ENCODE data around the gene C10orf67. TPM values are rescaled to one million over a fixed set of nuclear protein-coding genes. Genes with fewer than 3 reads are reported as not detected.

C10orf67 gene
- total RNA-seq, 1 donor from 2014 or later = not detected

DNA sequence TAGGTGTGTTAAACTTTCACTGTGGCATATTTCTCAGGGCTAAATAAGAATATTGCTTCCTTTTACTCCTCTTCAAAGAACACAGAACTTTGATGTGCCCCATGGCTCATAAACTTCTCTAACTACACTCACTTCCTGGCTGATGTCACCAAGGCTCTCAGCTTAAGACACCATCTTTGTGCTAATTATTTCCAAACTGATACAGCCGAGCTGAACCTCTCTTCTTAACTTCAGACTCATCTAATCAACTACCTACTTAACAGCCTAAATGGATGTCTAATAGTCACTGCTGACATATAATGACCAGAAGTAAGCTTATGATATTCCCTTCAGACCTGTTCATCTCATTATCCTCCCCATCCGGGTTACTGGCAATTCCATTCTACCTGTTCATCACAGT lies 3.6 kb downstream of the C10orf67 start:
- no peak for DNase-seq (ENCODE audit: low spot score, unreplicated experiment)
- H3K4me1 Mint-ChIP-seq (ENCODE audit: low read depth) = peaks cover 5% of the 10 kb centered on the region
- no peak overlapping the region for H3K27ac Mint-ChIP-seq
- peaks cover 38% of the 10 kb centered on the region for H3K27me3 Mint-ChIP-seq
- H3K9me3 Mint-ChIP-seq (ENCODE audit: low read depth) = no peaks in the 10 kb centered on the region
- no peak for TF ChIP-seq CTCF (IDR thresholded peaks at IDR 0.05; ENCODE audit: unreplicated experiment)
- H3K36me3 Mint-ChIP-seq (ENCODE audit: insufficient read depth) = no peaks in the 10 kb centered on the region
- H3K4me3 Mint-ChIP-seq (ENCODE audit: low read depth) = no peak overlapping the region

DNA sequence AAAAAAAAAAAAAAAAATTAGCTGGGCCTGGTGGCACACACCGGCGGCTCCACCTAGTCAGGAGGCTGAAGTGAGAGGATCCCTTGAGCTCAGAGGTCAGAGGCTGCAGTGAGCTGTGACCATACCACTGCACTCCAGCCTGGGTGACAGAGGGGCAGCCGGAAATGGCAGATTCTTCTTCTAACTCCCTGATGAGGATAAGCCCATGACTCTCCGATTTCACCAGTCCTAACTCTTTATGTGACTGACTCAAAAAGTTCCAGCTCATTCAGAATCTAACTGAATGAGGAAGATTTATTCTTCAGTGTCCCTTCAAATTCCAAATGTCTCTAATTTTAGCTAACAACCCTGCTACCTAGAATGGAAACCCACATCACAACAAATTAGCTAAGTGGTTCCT lies 4.2 kb downstream of the C10orf67 start:
- Mint-ChIP-seq H3K27ac (no peak overlapping the region), H3K4me1 (ENCODE audit: low read depth) (peaks cover 4% of the 10 kb centered on the region), H3K36me3 (ENCODE audit: insufficient read depth) (no peaks in the 10 kb centered on the region), H3K4me3 (ENCODE audit: low read depth) (no peak overlapping the region), H3K9me3 (ENCODE audit: low read depth) (no peaks in the 10 kb centered on the region), H3K27me3 (peaks cover 36% of the 10 kb centered on the region)
- DNase-seq (ENCODE audit: low spot score, unreplicated experiment) = no peak
- no peak for TF ChIP-seq CTCF (IDR thresholded peaks at IDR 0.05; ENCODE audit: unreplicated experiment)

GRCh38 chr10:23338886-23339285 lies 5.7 kb downstream of the C10orf67 start:
- H3K36me3 Mint-ChIP-seq (ENCODE audit: insufficient read depth) = no peaks in the 10 kb centered on the region
- H3K27me3 Mint-ChIP-seq = peaks cover 29% of the 10 kb centered on the region

DNA sequence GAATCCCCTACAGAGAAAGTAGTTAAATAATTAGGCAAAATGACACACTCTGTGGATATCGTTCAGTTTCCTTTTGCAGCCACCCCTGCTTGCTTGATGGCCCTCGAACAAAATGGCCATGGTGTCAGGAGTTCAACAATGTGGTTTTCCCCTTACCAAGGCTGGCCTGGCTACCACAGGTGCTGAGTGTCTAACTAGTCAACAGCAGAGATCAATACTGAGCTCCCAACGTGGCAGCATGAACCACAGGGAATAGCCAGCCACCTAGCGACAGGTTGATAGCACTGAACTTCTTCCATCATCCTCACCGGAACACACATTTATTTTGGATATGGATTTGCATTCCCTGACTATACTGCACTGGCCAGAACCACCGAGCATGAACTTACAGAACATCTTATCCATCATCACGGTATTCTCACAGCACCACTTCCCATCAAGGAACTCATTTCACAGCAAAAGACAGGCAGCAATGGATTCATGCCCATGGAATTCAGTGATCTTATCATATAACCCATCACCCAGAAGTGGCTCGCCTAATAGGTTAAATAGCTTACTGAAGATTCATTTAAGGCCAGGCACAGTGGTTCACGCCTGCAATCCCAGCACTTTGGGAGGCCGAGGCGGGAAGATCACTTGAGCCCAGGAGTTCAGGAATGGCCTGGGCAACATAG lies 6.3 kb downstream of the C10orf67 start:
- DNase-seq (ENCODE audit: low spot score, unreplicated experiment) = no peak
- peak; percentile 55 for TF ChIP-seq CTCF (IDR thresholded peaks at IDR 0.05; ENCODE audit: unreplicated experiment)
- Mint-ChIP-seq H3K27me3 (peaks cover 29% of the 10 kb centered on the region), H3K27ac (no peak overlapping the region), H3K4me1 (ENCODE audit: low read depth) (no peaks in the 10 kb centered on the region), H3K9me3 (ENCODE audit: low read depth) (no peaks in the 10 kb centered on the region), H3K36me3 (ENCODE audit: insufficient read depth) (no peaks in the 10 kb centered on the region), H3K4me3 (ENCODE audit: low read depth) (no peak overlapping the region)

More at GRCh38 chr10:23338886-23339285, 5.7 kb downstream of the C10orf67 start:
- no peaks in the 10 kb centered on the region for H3K9me3 Mint-ChIP-seq (ENCODE audit: low read depth)
- H3K4me3 Mint-ChIP-seq (ENCODE audit: low read depth) = no peak overlapping the region
- no peak for TF ChIP-seq CTCF (IDR thresholded peaks at IDR 0.05; ENCODE audit: unreplicated experiment)
- DNase-seq (ENCODE audit: low spot score, unreplicated experiment) = no peak
- H3K4me1 Mint-ChIP-seq (ENCODE audit: low read depth) = no peaks in the 10 kb centered on the region
- H3K27ac Mint-ChIP-seq = no peak overlapping the region

- peaks cover 24% of the 10 kb centered on the region for H3K27me3 Mint-ChIP-seq
- no peaks in the 10 kb centered on the region for H3K4me1 Mint-ChIP-seq (ENCODE audit: low read depth)
- H3K9me3 Mint-ChIP-seq (ENCODE audit: low read depth) = no peaks in the 10 kb centered on the region
- TF ChIP-seq CTCF (IDR thresholded peaks at IDR 0.05; ENCODE audit: unreplicated experiment) = no peak
- no peak for DNase-seq (ENCODE audit: low spot score, unreplicated experiment)
- H3K27ac Mint-ChIP-seq = no peak overlapping the region
- H3K36me3 Mint-ChIP-seq (ENCODE audit: insufficient read depth) = no peaks in the 10 kb centered on the region
- no peak overlapping the region for H3K4me3 Mint-ChIP-seq (ENCODE audit: low read depth)
Observed at GRCh38 chr10:23337616-23338015, 7.0 kb downstream of the C10orf67 start.
